Midbrain (tissue), 1 donor: Measurements from ENCODE around the gene FAM162A.
"Not testable (repeated sequence)": the region's sequence is repeated elsewhere in the genome, so short reads cannot be mapped to it uniquely, and the experiment has no call there.

ENCODE experiments used
- DNase-seq: peaks from one replicate; lab custom pipeline; 2025; lab: John Stamatoyannopoulos, UW

Gene FAM162A

GRCh38 chr3:122416966-122417365 lies 33.0 kb downstream of the FAM162A start:
- DNase-seq = no peak

- no peak for DNase-seq
Measured at GRCh38 chr3:122421101-122421500, 37.1 kb downstream of the FAM162A start.

- no peak for DNase-seq
Measured at GRCh38 chr3:122421836-122422235, 37.9 kb downstream of the FAM162A start.

- DNase-seq = no peak
Measured at GRCh38 chr3:122427857-122428471, 44.0 kb downstream of the FAM162A start.

- no peak for DNase-seq
Measured at GRCh38 chr3:122430371-122430770, 46.4 kb downstream of the FAM162A start.

GRCh38 chr3:122435950-122436349 lies 52.0 kb downstream of the FAM162A start:
- no peak for DNase-seq

GRCh38 chr3:122443090-122443489 lies 59.1 kb downstream of the FAM162A start:
- no peak for DNase-seq

- DNase-seq = not testable (repeated sequence)
Measured at GRCh38 chr3:122443762-122444490, 59.9 kb downstream of the FAM162A start.

GRCh38 chr3:122444491-122444887 lies 60.5 kb downstream of the FAM162A start:
- DNase-seq = not testable (repeated sequence)

- DNase-seq = not testable (repeated sequence)
Measured at GRCh38 chr3:122448218-122448617, 64.2 kb downstream of the FAM162A start.

GRCh38 chr3:122451371-122451770 lies 67.4 kb downstream of the FAM162A start:
- DNase-seq = no peak

- DNase-seq = no peak
Measured at GRCh38 chr3:122456074-122456473, 72.1 kb downstream of the FAM162A start.

- no peak for DNase-seq
Measured at GRCh38 chr3:122457706-122458105, 73.7 kb downstream of the FAM162A start.

GRCh38 chr3:122458992-122459391 lies 75.0 kb downstream of the FAM162A start:
- DNase-seq = peak; percentile 2

GRCh38 chr3:122461806-122462205 lies 77.8 kb downstream of the FAM162A start:
- no peak for DNase-seq
